GM19328 (cell line): ENCODE data around the gene FGF14.
A peak's percentile ranks its signal among the peaks of the same experiment; 100 is the strongest.

Experiments used
- ATAC-seq: cut with Tn5 transposase; IDR thresholded peaks from one replicate; pipeline ENCODE4 v1.9.1; 2021; ENCODE audit warnings: mild to moderate bottlenecking, moderate library complexity; ENCODE audit not compliant: unreplicated experiment

Gene FGF14

DNA sequence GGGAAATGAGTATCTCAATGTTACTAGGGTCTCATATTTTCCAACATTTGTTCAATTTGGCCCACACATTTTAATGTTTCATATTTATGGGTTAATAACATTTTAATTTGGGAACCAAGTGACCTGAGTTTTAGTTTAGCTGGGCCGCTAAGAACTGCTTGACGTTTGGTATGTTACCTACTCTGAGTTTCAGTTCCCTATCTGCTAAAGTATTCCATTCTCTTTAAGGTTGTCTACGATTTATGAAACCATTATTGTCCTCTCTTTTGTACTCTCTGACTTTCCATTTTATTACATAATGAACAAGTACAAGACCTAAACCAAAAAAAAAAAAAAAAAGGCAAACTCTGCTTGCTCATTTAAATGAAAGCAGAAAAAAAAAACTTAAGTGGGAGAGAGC lies 89.9 kb downstream of the FGF14 start:
- ATAC-seq: peak; percentile 64

DNA sequence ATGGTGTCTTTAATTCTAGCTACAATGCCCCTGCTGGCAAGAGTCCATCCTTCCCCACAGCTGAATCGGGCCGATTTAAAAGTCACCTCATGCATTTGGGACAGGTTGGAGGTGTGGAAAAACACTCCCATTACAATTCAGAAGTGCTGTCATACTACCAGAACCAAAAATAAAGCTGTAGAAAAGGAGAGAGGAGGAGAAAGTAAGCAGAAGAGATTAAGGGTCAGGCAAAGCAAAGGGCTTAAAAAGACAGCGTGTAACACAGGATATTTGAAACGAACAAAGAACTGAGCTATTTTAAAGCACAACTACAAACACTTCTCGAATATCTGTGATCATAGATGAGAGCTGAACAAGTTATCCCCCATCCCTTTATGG lies 90.4 kb downstream of the FGF14 start:
- no peak for ATAC-seq

DNA sequence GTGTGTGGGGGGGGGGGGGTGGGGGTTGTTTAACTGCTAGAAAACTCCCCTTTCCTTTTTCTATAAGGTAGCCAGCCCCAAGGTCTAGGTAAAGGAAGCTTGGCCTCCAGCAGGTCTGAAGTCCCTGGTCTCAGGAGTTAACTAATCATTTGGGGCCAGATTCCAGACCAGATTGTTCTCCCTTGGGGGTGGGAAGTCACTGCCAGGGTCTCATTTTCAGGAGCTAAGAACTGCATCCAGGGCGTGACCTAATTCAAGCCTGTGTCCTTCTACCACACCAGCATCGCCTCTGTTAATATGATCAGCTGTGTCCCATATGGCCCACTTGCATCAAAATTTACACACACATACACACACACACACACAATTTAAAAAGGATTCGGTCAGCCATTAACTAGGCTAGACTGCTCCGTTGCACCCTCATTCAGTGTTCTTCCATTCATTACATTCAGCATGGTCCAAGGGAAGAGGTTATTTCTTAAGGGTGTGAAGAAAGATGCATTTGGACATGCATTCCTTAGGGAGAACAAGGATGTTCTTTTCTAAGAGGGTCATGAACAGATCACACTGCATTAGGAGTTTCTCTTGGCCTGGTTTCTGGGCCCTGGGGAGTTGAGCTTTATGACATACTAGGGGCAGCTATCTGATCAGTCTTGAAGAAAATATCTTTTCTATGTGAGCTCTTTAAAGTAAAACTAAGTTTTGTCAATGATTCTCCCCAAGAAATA lies 91.0 kb downstream of the FGF14 start:
- ATAC-seq: no peak

DNA sequence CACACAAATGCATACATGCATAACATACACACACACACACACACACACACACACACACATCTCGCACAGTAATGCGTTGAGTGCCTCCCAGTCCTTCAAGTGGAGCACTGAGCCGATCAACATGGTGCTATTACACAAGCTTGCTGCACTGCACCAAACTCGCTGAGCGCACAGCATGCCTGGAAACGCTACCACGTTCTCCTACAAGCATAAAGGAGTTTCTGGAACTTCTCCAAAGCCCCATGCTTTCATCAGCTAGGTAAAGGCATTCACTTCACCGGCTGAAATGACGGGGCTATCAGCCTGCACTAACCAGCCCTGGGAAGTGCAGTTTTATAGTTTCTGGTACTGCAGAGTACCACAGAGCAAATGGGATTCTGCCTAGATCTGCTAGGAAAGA lies 92.7 kb downstream of the FGF14 start:
- ATAC-seq: no peak

DNA sequence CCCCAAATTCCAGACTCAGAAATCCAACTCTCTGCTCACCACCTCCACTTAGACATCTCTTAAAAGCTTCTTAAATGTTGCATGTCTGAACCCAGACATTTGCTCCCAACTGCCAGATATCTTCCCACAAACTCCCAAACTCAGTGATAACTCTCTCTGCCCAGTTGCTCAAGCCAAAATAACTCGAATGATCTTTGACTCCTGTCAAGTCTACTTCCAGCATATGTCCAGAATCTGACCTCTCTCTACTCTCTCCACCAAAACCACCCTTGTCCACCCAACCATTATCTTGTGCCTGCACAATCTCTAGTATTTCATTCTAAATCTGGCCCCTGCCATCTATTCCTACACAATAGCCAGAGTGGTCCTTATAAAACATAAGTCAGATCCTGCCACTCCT lies 99.3 kb downstream of the FGF14 start:
- ATAC-seq: no peak

DNA sequence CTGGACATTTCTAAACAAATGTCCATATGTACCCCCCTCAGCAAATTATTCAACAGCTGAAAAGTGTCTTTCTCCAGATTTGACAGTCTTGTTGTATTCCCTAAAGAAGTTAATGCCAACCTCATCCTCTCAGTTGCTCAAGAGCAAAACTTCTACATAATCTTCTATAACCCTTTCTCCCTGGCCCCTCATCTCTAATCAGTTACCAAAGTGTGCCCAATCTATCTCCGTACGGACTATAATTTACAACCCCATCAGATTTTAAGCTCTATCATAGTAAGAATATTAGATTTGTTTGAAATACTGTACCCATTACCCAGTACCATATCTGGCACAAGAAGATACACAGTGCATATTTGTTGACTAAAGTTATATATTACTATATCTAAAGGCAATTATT lies 101.5 kb downstream of the FGF14 start:
- no peak for ATAC-seq

DNA sequence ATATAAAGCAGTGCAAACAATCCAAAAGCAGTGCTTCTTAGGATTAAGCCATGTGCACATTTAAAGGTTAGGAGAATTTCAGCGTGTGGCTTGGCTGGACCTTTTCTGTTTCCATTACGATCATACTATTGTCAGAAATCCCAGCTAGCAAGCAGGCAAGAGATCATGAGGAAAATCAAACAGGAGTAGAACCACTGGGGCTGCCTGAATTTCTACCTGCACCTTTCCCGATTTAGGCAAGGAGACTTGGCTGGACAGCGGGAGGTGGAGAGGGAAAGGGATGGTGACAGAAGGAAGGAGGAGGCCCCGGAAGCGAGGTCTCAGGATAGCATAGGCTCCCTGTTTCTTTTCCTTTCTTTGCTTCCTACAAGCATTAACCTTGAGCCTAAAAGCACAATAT lies 102.5 kb downstream of the FGF14 start:
- ATAC-seq: no peak

DNA sequence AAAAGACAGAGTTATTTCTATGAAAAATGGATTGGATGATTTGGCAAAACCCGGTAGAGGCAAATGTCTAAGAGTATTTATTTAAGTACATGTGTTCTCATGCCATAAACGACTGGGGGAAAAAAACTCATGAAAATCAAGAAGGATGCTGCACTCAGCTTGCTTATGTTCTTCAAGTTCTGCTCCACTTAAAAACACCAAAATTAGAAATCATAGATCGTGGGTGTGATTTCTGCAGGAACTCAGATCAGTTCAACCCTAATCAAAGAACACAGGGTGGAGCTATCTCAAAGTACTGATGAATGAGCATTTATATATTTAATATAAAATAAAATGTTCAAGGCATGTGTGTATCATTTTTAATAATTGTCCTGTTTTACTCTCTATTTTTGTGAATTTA lies 103.8 kb downstream of the FGF14 start:
- no peak for ATAC-seq

DNA sequence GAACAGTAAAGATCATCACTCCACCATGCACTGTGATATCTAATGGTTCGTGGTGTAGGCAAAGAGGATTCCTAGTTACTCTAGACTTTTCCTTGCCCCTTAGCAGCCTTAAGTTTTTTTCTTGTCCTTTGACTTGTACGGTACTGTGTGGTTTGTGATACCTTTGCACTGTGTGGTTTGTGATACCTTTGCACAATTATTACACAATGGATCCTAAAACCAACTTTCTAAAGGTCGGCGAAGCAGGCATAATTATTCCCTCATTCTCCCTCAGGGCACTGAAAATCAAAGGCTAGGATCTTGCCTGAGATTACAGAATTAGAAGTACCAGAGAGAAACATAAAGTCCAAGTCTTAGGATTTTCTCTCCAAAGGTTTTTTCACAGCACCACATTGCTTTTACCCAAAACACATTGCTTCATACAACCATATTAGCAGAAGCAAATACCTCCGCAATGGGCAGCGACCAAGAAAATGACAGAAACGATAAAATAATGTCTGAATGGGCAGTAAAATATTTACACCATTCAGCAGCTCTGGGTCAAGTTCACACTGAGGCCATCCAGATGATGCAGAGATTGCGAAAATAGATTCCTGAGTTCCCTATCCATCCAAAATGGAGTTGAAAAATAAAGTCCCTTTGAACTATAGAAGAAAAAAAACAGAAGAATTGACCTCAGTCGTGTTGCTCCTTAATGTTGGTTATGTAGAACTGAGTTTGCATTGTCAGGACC lies 106.4 kb downstream of the FGF14 start:
- ATAC-seq: no peak

DNA sequence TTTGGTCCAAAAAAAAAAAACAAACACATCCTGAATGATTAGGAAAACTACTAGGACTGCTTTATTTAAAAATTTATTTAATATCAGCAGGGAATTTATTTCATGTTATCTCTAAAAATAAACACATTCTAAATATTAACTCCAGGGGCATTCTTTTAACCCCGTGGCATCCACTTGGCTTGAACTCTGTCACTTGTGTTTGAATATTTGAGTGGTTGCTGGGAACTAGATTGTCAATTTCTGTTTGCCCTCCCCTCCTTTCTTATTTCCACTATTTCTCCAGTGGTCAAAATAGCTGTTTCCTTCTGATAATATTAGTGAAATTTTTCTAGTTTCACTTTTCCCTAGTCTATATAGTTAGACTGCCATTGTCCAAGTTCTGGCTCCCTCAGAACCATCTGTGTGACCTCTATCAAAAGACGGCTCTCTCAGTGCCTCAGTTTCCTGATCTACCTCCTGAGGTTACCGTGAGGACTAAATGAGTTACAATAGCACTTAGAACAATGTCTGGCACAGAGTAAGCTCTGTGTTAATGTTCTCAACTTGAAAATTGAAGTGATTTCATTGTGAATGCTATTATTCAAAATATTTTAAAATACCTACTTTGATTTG lies 107.3 kb downstream of the FGF14 start:
- no peak for ATAC-seq

DNA sequence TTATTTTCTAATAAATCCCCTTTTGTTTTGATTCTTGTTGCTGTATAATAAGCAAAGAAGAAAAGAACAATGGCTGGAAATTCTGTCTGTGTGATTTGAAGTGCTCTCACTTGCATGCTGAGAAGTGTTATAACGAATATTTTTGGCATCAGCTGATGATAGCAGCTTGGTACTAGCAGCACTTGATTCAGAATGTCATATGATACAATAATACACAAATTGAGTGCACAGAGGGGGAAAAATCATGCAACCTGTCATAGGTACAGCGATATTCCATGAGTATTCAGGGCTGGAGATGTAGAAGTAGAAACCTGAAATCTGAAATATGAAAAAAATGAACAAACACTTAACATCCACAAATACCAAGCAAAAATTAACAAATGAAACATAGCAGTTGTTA lies 108.1 kb downstream of the FGF14 start:
- no peak for ATAC-seq

DNA sequence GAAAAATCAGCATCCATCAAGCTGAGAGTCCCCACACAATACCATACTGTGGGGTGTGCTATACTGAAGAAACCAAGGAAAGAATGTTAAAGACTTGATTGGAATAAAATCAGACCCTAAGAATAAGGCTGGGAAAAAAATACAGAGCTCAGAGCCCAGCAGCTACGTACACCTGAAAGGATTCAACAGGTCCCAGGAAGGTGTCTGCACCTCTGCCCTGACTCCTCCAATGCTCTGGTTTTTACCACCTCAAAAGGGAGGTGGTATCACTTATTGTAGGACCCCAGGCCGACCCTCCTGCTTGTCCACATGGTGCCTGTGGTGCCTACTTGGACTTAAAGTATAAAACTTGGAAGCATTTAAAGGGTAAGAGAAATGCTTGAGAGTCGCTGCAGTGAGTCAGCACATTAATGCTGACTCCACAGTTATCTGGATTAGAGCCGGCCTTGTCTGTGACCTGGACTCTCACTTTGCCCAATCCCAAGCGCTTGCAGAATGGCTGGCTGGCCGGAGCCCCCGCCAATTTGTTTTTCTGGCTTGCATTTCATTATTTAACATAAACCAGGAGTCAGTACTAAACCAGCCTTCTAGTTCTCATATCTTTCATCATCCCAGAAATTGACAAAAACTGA lies 110.1 kb downstream of the FGF14 start:
- ATAC-seq: no peak

DNA sequence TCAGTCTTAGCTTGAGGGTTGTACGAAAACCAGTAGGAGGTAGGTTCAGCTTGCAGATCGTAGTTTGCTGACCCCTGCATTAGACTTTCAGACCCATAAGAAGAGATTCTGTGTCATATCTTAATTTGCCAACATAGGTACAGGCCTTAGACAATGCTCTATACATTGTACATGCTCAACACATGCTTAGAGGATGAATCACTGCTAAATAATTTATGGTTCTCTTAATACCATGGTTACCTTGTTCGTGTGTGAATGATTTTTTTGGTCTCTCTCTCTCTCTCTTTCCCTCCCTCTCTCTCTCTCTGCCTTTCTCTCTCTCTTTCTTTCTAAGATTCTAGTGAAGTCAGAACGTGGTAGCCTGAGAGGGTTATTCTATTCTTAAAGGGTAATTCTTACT lies 112.2 kb downstream of the FGF14 start:
- no peak for ATAC-seq

DNA sequence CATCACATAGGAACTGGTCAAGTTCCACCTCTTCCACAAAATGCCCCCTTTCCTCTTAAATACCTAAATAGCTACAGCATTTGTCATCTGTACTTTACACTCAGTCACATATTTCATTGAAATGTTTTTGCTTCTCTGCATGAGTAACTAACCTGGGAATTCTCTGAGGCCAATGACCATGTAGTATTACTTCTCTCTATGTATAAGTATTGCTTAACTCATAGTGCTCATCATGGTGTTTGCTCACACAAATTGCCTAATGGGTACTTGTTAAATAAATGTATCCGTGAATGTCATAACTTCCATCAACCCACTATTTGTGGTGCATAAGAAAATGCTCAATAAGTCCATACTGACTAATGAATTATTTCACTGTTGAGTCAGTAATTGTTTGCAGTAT lies 115.5 kb downstream of the FGF14 start:
- no peak for ATAC-seq

DNA sequence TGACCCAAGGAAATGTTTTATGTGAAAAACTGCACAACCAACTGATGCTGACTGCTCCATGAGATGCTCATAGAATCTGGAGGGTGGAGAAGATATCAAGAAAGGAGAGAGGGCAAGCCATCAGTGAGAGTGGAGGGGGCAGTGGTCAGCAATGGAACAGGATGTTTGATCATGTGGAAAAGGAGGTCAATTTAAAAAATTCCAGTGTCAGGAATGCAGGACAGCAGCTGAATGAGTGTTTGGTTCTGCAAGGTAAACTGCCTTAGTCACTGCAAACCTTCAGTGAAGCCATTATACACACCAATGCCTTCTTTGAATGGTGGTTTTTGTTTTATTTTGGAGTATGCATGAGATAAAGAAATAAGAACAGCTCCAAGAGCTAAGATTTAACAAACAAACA lies 121.5 kb downstream of the FGF14 start:
- no peak for ATAC-seq

DNA sequence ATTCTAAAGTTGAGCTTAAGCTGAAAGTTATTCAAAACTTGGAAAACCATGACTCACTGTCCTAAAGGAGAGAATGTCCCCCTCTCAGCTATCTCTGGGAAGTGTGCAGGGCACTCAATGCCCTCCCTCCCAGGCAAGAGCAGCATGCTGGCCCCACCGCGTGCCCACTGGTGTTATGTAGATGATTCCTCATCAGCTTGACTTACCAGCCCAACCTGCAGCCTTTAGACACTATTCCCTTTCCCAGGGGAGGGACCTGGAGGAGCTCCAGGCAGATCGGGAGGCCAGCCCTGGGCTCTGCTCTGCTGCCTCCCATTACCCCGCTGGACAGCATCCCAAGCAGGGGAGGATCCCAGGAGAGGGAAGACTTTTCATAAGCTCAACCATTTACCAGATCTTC lies 124.6 kb downstream of the FGF14 start:
- no peak for ATAC-seq

DNA sequence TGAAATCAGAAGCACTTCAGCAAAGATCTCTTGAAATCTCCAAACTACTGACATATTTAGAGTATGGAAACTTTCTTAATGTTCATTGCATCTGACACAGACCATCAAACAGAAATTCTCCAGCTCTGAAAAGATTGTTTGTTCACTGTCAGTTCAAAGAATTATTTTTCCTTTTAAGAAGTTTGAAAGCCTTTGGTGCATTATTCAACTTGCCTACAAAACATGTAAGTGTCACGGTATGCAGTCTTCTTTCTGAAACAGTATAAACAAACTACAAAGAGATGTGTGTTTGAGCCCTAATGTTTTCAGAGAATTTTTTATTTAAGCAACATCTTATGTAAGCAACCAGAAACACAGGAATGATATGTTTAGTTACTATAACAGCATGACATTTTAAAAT lies 125.4 kb downstream of the FGF14 start:
- no peak for ATAC-seq

DNA sequence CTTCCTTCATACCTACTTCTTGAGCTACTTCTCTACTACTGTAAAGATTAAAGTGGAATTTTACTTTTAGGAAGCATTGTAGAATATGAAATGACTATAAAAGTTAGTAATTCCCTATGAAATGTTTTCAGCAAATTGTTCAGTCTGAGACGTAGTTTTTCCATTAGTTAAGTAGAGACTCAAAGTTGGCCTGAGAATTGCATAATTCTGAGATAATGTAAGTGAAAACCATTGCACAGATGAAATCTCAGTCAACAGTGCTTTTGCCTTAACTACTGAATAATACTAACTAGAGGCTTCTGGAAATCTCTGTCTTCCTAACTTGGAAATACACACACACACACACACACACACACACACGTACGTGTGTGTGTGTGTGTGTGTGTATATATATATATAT lies 125.9 kb downstream of the FGF14 start:
- ATAC-seq: no peak

DNA sequence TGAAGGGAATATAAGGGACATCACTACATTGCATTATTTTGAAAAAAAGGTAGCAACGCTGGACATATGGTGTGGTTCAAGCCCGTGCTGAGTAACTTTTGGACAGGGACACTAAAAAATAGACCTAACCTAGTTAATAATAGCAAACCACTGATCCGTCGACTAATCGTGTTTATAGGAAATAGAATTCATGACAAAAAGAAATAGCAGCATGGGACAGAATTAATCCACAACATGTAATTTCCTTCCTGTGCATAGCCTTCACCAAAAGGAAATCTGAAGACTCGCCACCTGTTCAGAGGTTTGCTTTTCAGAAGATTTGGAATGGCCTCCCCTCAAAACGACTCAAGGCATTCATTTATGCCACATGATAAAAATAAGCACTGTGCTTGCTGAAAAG lies 128.7 kb downstream of the FGF14 start:
- no peak for ATAC-seq

DNA sequence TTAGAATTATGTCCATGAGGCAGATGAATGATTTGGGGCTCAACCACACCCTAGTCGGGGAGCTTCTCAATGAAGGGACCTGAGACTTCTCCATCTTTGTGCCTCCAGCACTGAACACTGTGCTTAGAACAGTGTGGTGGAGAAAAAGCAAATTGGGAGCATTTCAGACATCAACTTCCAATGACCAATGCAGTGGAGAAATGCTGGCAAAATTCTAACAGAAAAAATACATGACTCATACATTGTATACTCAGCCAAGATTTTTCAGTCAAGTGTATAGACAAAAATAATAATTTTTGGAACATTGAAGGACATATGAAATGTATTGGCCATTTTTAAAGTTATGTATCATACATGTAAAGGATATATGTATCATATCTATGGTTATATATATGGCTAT lies 134.7 kb downstream of the FGF14 start:
- no peak for ATAC-seq

DNA sequence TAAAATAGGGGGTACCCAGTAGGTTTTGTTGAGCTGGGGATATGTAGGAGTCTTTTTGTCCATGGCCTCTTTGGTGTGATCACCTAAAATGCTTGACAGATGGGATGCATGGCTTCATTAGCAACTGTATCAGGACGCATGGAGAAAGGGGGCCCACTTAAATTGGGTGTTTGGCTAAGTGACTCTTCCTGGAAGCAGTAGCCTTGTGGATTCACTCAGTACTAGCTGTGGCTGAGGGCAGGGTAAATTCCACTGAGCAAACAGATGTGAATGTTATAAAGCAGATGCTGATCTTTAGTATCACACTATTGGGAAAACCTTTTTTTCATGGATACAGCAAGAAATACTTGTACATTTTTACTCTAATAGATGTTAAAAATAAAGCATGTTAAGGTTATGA lies 140.0 kb downstream of the FGF14 start:
- no peak for ATAC-seq

DNA sequence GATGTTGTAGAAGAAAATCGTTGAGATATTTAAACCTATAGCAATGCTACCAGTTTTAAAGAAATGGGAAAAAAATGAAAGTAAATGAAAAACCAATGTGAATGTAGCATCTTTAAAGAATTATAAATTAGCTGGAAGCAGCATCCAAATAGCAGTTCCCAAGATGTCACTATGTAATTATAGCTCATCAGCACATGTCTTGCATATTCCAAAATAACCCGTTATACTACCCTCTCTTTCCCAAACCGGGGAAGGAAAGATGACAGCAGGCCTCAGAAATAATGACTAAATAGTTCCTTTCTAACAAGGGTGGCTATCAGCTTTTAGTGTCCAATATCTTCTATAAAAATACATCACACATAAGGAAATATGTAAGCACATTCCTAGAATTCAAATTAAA lies 140.5 kb downstream of the FGF14 start:
- no peak for ATAC-seq
